Right lung (tissue), 5 donors: ENCODE results near the gene MUC12. TPM values are rescaled to one million over a fixed set of nuclear protein-coding genes. Genes with fewer than 3 reads are reported as not detected.
"Not testable (repeated sequence)": the region's sequence is repeated elsewhere in the genome, so short reads cannot be mapped to it uniquely, and the experiment has no call there.

Experiments used
- DNase-seq, 2 donors: peaks; one replicate each; pipeline ENCODE4 v3.0.0-alpha.2; 2013
- polyA plus RNA-seq, 5 donors: library from polyadenylated mRNA; unstranded; fragments of 120-200 nt; gene quantifications; one replicate each; pipeline versions ENCODE4 v1.2.1 to v1.2.3, GENCODE V29; 2013; ENCODE audit warnings: inconsistent platforms in 1 of 5, low replicate concordance in 1 of 5; ENCODE audit not compliant: insufficient read length in 5 of 5, insufficient read depth in 1 of 5

The MUC12 gene
- polyA plus RNA-seq, 5 donors: 0.54 to 2.6 (median 0.93) TPM

- DNase-seq: no peak
Measured at GRCh38 chr7:100957832-100958421, 11.4 kb upstream of the MUC12 start.

GRCh38 chr7:100959894-100960293 lies 9.5 kb upstream of the MUC12 start:
- no peak for DNase-seq

GRCh38 chr7:100962537-100962936 lies 6.8 kb upstream of the MUC12 start:
- DNase-seq: no peak

- no peak for DNase-seq
Measured at GRCh38 chr7:100963386-100963785, 6.0 kb upstream of the MUC12 start.

- no peak for DNase-seq
Measured at GRCh38 chr7:100963874-100964273, 5.5 kb upstream of the MUC12 start.

- no peak for DNase-seq
Measured at GRCh38 chr7:100964630-100965029, 4.7 kb upstream of the MUC12 start.

GRCh38 chr7:100965045-100965722 lies 4.2 kb upstream of the MUC12 start:
- DNase-seq: no peak

GRCh38 chr7:100965723-100966541 lies 3.4 kb upstream of the MUC12 start:
- peak in 1 of 2 donors; percentile 46 for DNase-seq

GRCh38 chr7:100966542-100967291 lies 2.6 kb upstream of the MUC12 start:
- no peak for DNase-seq

GRCh38 chr7:100967292-100967863 lies 2.0 kb upstream of the MUC12 start:
- DNase-seq: no peak

GRCh38 chr7:100968031-100968430 lies 1.3 kb upstream of the MUC12 start:
- no peak for DNase-seq

GRCh38 chr7:100968650-100969049 lies 715 bp upstream of the MUC12 start:
- no peak for DNase-seq

GRCh38 chr7:100971111-100972001 lies 2.0 kb downstream of the MUC12 start:
- no peak for DNase-seq

GRCh38 chr7:100972002-100972347 lies 2.6 kb downstream of the MUC12 start:
- no peak for DNase-seq

GRCh38 chr7:100974021-100974420 lies 4.7 kb downstream of the MUC12 start:
- no peak for DNase-seq

- no peak for DNase-seq
Measured at GRCh38 chr7:100975371-100975821, 6.0 kb downstream of the MUC12 start.

- DNase-seq: no peak
Measured at GRCh38 chr7:100978300-100978699, 8.9 kb downstream of the MUC12 start.

GRCh38 chr7:100983451-100984187 lies 14.3 kb downstream of the MUC12 start:
- DNase-seq: no peak

GRCh38 chr7:100984241-100984918 lies 15.0 kb downstream of the MUC12 start:
- not testable (repeated sequence) for DNase-seq
